Mammary epithelial cell (primary cell): ENCODE data around the gene NAPA.

Experiments used
- EZH2 ChIP-seq: IDR thresholded peaks from 2 replicates; pipeline ENCODE4 v1.6.1; 2012; ENCODE audit warnings: low read length, inconsistent platforms, borderline replicate concordance
- TF ChIP-seq, protein P1 (sequence below), 2 donors: IDR thresholded peaks in 1 of 2; conservative IDR thresholded peaks in 1 of 2; 2 replicates each; pipeline ENCODE4 v1.5.1; 2011 to 2012; ENCODE audit warnings: inconsistent platforms in 2 of 2, low read length in 2 of 2, mild to moderate bottlenecking in 2 of 2, control low read depth in 1 of 2, low read depth in 1 of 2; ENCODE audit not compliant: insufficient read depth in 1 of 2; ENCODE audit errors: extremely low read depth in 1 of 2

DNA sequence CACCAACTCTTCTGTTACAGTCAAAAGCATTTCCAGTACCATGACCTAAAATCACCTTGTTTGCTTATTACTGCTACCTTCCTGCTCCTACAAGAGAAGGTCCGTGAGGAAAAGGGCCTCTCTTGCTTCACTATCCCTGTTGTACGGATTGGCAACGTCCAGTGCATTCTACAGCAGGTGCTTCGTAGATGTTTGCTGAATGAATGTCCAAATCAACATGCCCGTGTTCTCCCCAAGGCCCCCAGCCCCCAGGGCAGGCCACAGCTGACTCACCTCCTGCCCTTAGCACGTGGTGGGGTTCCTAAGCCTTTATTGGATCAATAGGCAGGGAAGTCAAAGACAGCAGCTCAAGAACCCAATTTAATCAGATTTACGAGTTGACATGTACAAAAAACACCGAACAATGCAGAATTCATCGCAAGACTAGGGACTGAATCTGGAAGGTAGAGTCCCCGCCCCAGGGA, 5.5 kb upstream of the NAPA start:
- TF ChIP-seq, protein P1, sequence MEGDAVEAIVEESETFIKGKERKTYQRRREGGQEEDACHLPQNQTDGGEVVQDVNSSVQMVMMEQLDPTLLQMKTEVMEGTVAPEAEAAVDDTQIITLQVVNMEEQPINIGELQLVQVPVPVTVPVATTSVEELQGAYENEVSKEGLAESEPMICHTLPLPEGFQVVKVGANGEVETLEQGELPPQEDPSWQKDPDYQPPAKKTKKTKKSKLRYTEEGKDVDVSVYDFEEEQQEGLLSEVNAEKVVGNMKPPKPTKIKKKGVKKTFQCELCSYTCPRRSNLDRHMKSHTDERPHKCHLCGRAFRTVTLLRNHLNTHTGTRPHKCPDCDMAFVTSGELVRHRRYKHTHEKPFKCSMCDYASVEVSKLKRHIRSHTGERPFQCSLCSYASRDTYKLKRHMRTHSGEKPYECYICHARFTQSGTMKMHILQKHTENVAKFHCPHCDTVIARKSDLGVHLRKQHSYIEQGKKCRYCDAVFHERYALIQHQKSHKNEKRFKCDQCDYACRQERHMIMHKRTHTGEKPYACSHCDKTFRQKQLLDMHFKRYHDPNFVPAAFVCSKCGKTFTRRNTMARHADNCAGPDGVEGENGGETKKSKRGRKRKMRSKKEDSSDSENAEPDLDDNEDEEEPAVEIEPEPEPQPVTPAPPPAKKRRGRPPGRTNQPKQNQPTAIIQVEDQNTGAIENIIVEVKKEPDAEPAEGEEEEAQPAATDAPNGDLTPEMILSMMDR (conservative IDR thresholded peaks at IDR 0.05 in 1 of 2, IDR thresholded peaks at IDR 0.05 in 1 of 2; ENCODE audit: extremely low read depth in 1 of 2, insufficient read depth in 1 of 2, low read depth in 1 of 2, low read length in 2 of 2), result no peak
- TF ChIP-seq EZH2, result no peak
